ENCODE measurements around the gene SPTBN5. TPM values are rescaled to one million over a fixed set of nuclear protein-coding genes. Genes with fewer than 3 reads are reported as not detected.

The SPTBN5 gene
- total and polyA plus RNA-seq, 10 of the 15 experiments (the other 5 are each of a cell fraction or from before 2014, with no cell fraction given): under 0.01 to 0.18 (median 0.04) TPM; not detected in 4

GRCh38 chr15:41820791-41821423, 72.9 kb downstream of the SPTBN5 start:
- FAIRE-seq (no peak), DNase-seq (ENCODE audit: low read depth, low spot score) (no peak), ATAC-seq (no peak)
- no peak overlapping the region for H3K27ac ChIP-seq (ENCODE audit: control insufficient read depth, insufficient read depth)
- ChIA-PET SMC1A (ENCODE audit: uncharacterized antibody, unreplicated experiment) (interaction anchor here (1.4 kb wide), 1 partner anchor 47 kb away, joined by 3 read pairs; the partner anchor contains the start of gene MAPKBP1), POLR2A (no interaction called here), RAD21 (ENCODE audit: unreplicated experiment) (interaction anchor here (1.2 to 2.2 kb wide), 3 partner anchors 9 to 47 kb away, joined by 3 to 11 read pairs (median 4); partner anchors contain the start of gene MAPKBP1), CTCF (interaction anchor here (1.1 to 2.4 kb wide), 2 partner anchors 10 to 53 kb away, joined by 4 to 6 read pairs; no protein-coding TSS in a partner anchor)
- in situ Hi-C loops (cut with MboI): no loop called here
- no peak overlapping the region for H3K9ac ChIP-seq (ENCODE audit: control insufficient read depth, insufficient read depth, low read length)
- H3K9me3 ChIP-seq (replicated peaks; ENCODE audit: control insufficient read depth, insufficient read depth, low read length): no peaks in the 10 kb centered on the region
- H3K4me1 ChIP-seq (ENCODE audit: control insufficient read depth, insufficient read depth, low read length): no peaks in the 10 kb centered on the region
- H3K4me3 ChIP-seq: no peak overlapping the region
- H2AFZ ChIP-seq (ENCODE audit: control insufficient read depth, low read depth, low read length): no peak overlapping the region
- intact Hi-C loops (cut with micrococcal nuclease; ENCODE audit: unreplicated experiment): no loop called here
- WGBS (ENCODE audit: insufficient coverage, insufficient replicate concordance, low lambda C conversion rate, missing lambda C conversion rate): 81% methylated on average over 6 of the region's 6 CpGs
- peaks cover 5 to 18% of the 10 kb centered on the region in 2 experiments; a peak in 3 of 4 replicates for H3K36me3 ChIP-seq (ENCODE audit: control insufficient read depth in 2 of 2, insufficient read depth in 2 of 2, low read length in 1 of 2)
- no peaks in the 10 kb centered on the region for H4K20me1 ChIP-seq (ENCODE audit: control insufficient read depth, insufficient read depth)
- H3K4me2 ChIP-seq (ENCODE audit: control insufficient read depth, insufficient read depth): no peak overlapping the region
- H3K27me3 ChIP-seq (replicated peaks in 1 of 2; ENCODE audit: control insufficient read depth in 2 of 2, insufficient read depth in 2 of 2, low read length in 1 of 2): no peaks in the 10 kb centered on the region
- no TSS peak for BruUV-seq (replicated peaks)
- H3K79me2 ChIP-seq (ENCODE audit: control insufficient read depth, insufficient read depth, low read length): no peaks in the 10 kb centered on the region
- TF ChIP-seq YBX1 (IDR thresholded peaks at IDR 0.05): no peak
- TF ChIP-seq NFXL1 (IDR thresholded peaks at IDR 0.05; ENCODE audit: borderline replicate concordance): no peak
- no peak for TF ChIP-seq ZNF207 (IDR thresholded peaks at IDR 0.05; ENCODE audit: borderline replicate concordance)
- TF ChIP-seq ETV6 (conservative IDR thresholded peaks at IDR 0.05 in 1 of 2, IDR thresholded peaks at IDR 0.05 in 1 of 2; ENCODE audit: borderline replicate concordance in 1 of 2, low read depth in 1 of 2): no peak
- TF ChIP-seq SPI1 (IDR thresholded peaks at IDR 0.05; ENCODE audit: borderline replicate concordance, insufficient read depth, low read depth, low read length): no peak
- TF ChIP-seq MYC (IDR thresholded peaks at IDR 0.05; ENCODE audit: insufficient read depth, insufficient read length, insufficient replicate concordance, low read length, severe bottlenecking): no peak
- TF ChIP-seq E2F4 (IDR thresholded peaks at IDR 0.05; ENCODE audit: low read depth, low read length): no peak
- no peak for TF ChIP-seq SRF (IDR thresholded peaks at IDR 0.05; ENCODE audit: low read depth in 2 of 2, low read length in 2 of 2)
- no peak for TF ChIP-seq ZBTB33 (IDR thresholded peaks at IDR 0.05)
- no peak for TF ChIP-seq ZBTB40 (IDR thresholded peaks at IDR 0.05; ENCODE audit: borderline replicate concordance)
- no peak for TF ChIP-seq CBFB (IDR thresholded peaks at IDR 0.05; ENCODE audit: low read depth)
- TF ChIP-seq IRF5 (IDR thresholded peaks at IDR 0.05; ENCODE audit: borderline replicate concordance): no peak
- no peak for TF ChIP-seq MTA3 (IDR thresholded peaks at IDR 0.05; ENCODE audit: borderline replicate concordance, low read length)
- no peak for TF ChIP-seq IKZF2 (IDR thresholded peaks at IDR 0.05)
- no peak for TF ChIP-seq ZNF274 (IDR thresholded peaks at IDR 0.05; ENCODE audit: insufficient read depth, insufficient read length)

Measured in GM12878 (cell line).